Esophagus squamous epithelium (tissue), 5 donors: ENCODE measurements around the gene PCDHAC1. TPM values are rescaled to one million over a fixed set of nuclear protein-coding genes. Genes with fewer than 3 reads are reported as not detected.
"Not testable (repeated sequence)": the region's sequence is repeated elsewhere in the genome, so short reads cannot be mapped to it uniquely, and the experiment has no call there.

Experiments used
- DNase-seq: peaks from one replicate; lab custom pipeline; 2025; lab: John Stamatoyannopoulos, UW
- H3K27ac ChIP-seq, 4 donors: fragments of 200-600 bp; sonication (generic); one replicate each; pipeline ENCODE4 v1.5.1; 2016 to 2019; ENCODE audit warnings: mild to moderate bottlenecking in 1 of 4
- H3K27me3 ChIP-seq, 4 donors: fragments of 200-600 bp; sonication (generic); 1 replicate in 3 of 4; 2 replicates in 1 of 4; pipeline versions ENCODE4 v1.5.1 to v1.6.0; 2017 to 2021; ENCODE audit warnings: antibody characterized with exemption in 1 of 4
- H3K36me3 ChIP-seq, 3 donors: fragments of 200-600 bp; sonication (generic); one replicate each; pipeline ENCODE4 v1.5.1; 2016 to 2019
- H3K4me1 ChIP-seq, 3 donors: fragments of 200-600 bp; sonication (generic); one replicate each; pipeline ENCODE4 v1.5.1; 2017 to 2019
- H3K4me3 ChIP-seq, 4 donors: fragments of 200-600 bp; sonication (generic); 1 replicate in 3 of 4; 2 replicates in 1 of 4; pipeline ENCODE4 v1.5.1; 2016 to 2019; ENCODE audit warnings: mild to moderate bottlenecking in 2 of 4, moderate library complexity in 1 of 4
- H3K9me3 ChIP-seq, 3 donors: fragments of 200-600 bp; sonication (generic); one replicate each; pipeline ENCODE4 v1.5.1; 2016 to 2019
- CTCF ChIP-seq, 6 experiments: fragments of 450-650 bp in 4 of 6; fragments of 200-600 bp in 2 of 6; sonication (generic) in 2 of 6; IDR thresholded peaks; one replicate each; pipeline ENCODE4 v1.5.1; 2016 to 2019; ENCODE audit warnings: antibody characterized with exemption in 6 of 6, mild to moderate bottlenecking in 4 of 6, moderate library complexity in 4 of 6
- POLR2A ChIP-seq, 4 donors: fragments of 450-650 bp; IDR thresholded peaks; one replicate each; pipeline ENCODE4 v1.6.1; 2017; ENCODE audit warnings: antibody characterized with exemption in 4 of 4, mild to moderate bottlenecking in 4 of 4, moderate library complexity in 3 of 4
- WGBS, 2 donors: methylation state at CpG; one replicate each; pipeline ENCODE4 v1.1.5; 2018; 5-methylcytosine and 5-hydroxymethylcytosine counted together
- intact Hi-C: fragments of 100-400 bp; cut with DNase I; formaldehyde crosslinking; loops from one replicate; pipeline ENCODE4 v1.15.0; 2022
- total RNA-seq, 4 donors: library from RNA; depleted of rRNA; stranded (reverse); fragments of >200 nt; gene quantifications; one replicate each; pipeline ENCODE4 v1.1.0, GENCODE V29; 2016
- donor health status: DM: yes; HTN: yes; CAD: no.

Gene PCDHAC1, protein sequence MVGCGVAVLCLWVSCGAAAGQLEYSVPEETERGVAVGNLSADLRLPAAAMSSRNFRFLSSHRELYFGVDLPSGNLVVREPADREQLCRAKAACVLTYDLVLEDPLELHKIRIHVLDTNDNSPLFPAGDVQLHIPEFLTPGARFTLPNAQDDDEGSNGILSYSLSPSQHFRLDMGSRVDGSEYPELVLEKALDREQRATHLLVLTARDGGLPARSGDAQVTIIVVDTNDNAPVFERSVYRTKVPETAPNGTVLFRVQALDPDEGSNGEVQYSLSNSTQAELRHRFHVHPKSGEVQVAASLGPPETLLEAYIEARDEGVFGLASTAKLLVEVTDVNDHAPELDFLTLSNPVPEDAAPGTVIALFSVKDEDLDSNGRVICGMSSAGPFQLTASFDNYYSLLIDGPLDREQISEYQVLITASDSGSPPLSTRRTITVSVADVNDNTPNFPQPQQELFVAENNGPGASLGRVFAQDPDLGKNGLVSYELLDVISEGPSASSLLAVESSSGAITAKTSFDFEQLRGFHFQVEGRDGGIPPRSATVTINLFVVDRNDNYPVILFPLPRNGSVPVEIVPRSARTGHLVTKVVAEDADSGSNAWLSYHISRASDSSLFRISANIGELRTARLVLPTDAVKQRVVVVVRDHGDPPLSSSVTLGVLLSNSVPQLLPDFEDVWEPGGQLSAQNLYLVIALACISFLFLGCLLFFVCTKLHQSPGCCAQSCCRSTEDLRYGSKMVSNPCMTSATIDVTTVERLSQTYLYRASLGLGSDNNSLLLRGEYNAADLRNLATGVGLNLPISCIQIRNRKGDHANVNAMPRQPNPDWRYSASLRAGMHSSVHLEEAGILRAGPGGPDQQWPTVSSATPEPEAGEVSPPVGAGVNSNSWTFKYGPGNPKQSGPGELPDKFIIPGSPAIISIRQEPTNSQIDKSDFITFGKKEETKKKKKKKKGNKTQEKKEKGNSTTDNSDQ
- total RNA-seq = under 1 TPM in 3 of 4 donors, not detected in 1; 0.06 to 0.27 (median 0.19) TPM

GRCh38 chr5:140925806-140926442, at the start of gene PCDHAC1:
TSS of gene PCDHAC1 (plus strand) at chr5:140926299. CDS start at chr5:140926893, 594 bp downstream.
- TF ChIP-seq POLR2A (IDR thresholded peaks at IDR 0.05) (no peak), CTCF (IDR thresholded peaks at IDR 0.05) (no peak)
- peaks cover 0 to 20% (median 0%) of the 10 kb centered on the region in 3 donors for H3K4me1 ChIP-seq
- peak within 1 kb of the TSS; percentile 10 to 62 (median 43) for H3K4me3 ChIP-seq
- no peaks in the 10 kb centered on the region for H3K9me3 ChIP-seq
- H3K27me3 ChIP-seq = peaks cover 0 to 63% (median 8%) of the 10 kb centered on the region in 4 donors
- no peak for DNase-seq
- WGBS, 2 donors = 21 to 23% methylated on average over 12 to 13 of the region's 41 CpGs
- no peaks in the 10 kb centered on the region for H3K36me3 ChIP-seq
- intact Hi-C loops = no loop called here
- no peak within 1 kb of the TSS for H3K27ac ChIP-seq

DNA sequence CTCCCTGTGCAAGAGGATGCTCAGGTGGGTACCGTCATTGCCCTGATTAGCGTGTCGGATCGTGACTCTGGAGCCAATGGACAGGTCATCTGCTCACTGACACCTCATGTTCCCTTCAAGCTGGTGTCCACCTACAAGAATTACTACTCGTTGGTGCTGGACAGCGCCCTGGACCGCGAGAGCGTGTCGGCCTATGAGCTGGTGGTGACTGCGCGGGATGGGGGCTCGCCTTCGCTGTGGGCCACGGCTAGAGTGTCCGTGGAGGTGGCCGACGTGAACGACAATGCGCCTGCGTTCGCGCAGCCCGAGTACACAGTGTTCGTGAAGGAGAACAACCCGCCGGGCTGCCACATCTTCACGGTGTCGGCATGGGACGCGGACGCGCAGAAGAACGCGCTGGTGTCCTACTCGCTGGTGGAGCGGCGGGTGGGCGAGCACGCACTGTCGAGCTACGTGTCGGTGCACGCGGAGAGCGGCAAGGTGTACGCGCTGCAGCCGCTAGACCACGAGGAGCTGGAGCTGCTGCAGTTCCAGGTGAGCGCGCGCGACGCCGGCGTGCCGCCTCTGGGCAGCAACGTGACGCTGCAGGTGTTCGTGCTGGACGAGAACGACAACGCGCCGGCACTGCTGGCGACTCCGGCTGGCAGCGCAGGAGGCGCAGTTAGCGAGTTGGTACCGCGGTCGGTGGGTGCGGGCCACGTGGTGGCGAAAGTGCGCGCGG, 49.4 kb upstream of the PCDHAC1 start:
- Histone ChIP-seq H3K9me3 (peaks cover 0 to 40% (median 22%) of the 10 kb centered on the region in 3 donors), H3K27me3 (peaks cover 0 to 37% (median 0%) of the 10 kb centered on the region in 4 donors)
- H3K4me3 ChIP-seq, DNase-seq, intact Hi-C loops, H3K4me1 ChIP-seq, H3K36me3 ChIP-seq, H3K27ac ChIP-seq: not testable (repeated sequence)
- WGBS, 2 donors = 53 to 70% methylated on average over 48 to 50 of the region's 80 CpGs

DNA sequence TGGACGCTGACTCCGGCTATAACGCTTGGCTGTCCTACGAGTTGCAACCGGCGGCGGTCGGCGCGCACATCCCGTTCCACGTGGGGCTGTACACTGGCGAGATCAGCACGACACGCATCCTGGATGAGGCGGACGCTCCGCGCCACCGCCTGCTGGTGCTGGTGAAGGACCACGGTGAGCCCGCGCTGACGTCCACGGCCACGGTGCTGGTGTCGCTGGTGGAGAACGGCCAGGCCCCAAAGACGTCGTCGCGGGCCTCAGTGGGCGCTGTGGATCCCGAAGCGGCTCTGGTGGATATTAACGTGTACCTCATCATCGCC, 48.9 kb upstream of the PCDHAC1 start:
- H3K9me3 ChIP-seq = peaks cover 0 to 43% (median 27%) of the 10 kb centered on the region in 3 donors
- TF ChIP-seq POLR2A (IDR thresholded peaks at IDR 0.05) (no peak), CTCF (IDR thresholded peaks at IDR 0.05) (no peak)
- H3K4me1 ChIP-seq = no peaks in the 10 kb centered on the region
- 58 to 78% methylated on average over 20 to 36 of the region's 37 CpGs for WGBS, 2 donors
- H3K27me3 ChIP-seq = peaks cover 0 to 42% (median 0%) of the 10 kb centered on the region in 4 donors
- no peak overlapping the region for H3K27ac ChIP-seq
- intact Hi-C loops = no loop called here
- H3K4me3 ChIP-seq = no peak overlapping the region
- H3K36me3 ChIP-seq = no peaks in the 10 kb centered on the region
- no peak for DNase-seq

GRCh38 chr5:140881889-140882590, 44.1 kb upstream of the PCDHAC1 start, which contains the start of gene PCDHA13:
TSS of gene PCDHA13 (plus strand) at chr5:140882124. CDS start at chr5:140882269, 145 bp downstream.
- TF ChIP-seq CTCF (IDR thresholded peaks at IDR 0.05) (no peak), POLR2A (IDR thresholded peaks at IDR 0.05) (no peak)
- Histone ChIP-seq H3K27me3 (peaks cover 0 to 32% (median 0%) of the 10 kb centered on the region in 4 donors), H3K27ac (no peak within 1 kb of the TSS), H3K4me3 (peak within 1 kb of the TSS in 1 of 4 donors; percentile 15), H3K4me1 (no peaks in the 10 kb centered on the region), H3K36me3 (no peaks in the 10 kb centered on the region), H3K9me3 (peaks cover 0 to 46% (median 35%) of the 10 kb centered on the region in 3 donors)
- 24 to 26% methylated on average over 12 to 29 of the region's 35 CpGs for WGBS, 2 donors
- DNase-seq = no peak
- intact Hi-C loops = no loop called here
